Measurements from ENCODE around the gene EFHB. TPM values are rescaled to one million over a fixed set of nuclear protein-coding genes. Genes with fewer than 3 reads are reported as not detected.

Gene EFHB
- total RNA-seq, 1 experiment from 2014 or later, result 1.5 TPM

GRCh38 chr3:19886404-19886803, 47.6 kb downstream of the EFHB start:
- Mint-ChIP-seq H3K27me3 (ENCODE audit: insufficient read depth, unreplicated experiment) (no peaks in the 10 kb centered on the region), H3K9me3 (ENCODE audit: unreplicated experiment) (no peaks in the 10 kb centered on the region), H3K36me3 (ENCODE audit: insufficient read depth, unreplicated experiment) (no peaks in the 10 kb centered on the region), H3K4me1 (ENCODE audit: insufficient read depth, unreplicated experiment) (peaks cover 15% of the 10 kb centered on the region), H3K27ac (ENCODE audit: low read depth, unreplicated experiment) (no peak overlapping the region), H3K4me3 (ENCODE audit: unreplicated experiment) (no peak overlapping the region)
- POLR2A ChIA-PET, result interaction anchor here (0.6 to 0.8 kb wide), 5 partner anchors 8 to 301 kb away, joined by 3 to 5 read pairs (median 4); partner anchors contain the start of gene SGO1
- CTCF ChIA-PET, result interaction anchor here (0.6 to 3.1 kb wide), 12 partner anchors 8 to 539 kb away, joined by 3 to 19 read pairs (median 3); no protein-coding TSS in a partner anchor
- intact Hi-C loops (cut with micrococcal nuclease), result loop anchor here (5.0 kb wide), 2 partner anchors 156 to 301 kb away; partner anchors contain the start of genes KAT2B and SGO1
- BruUV-seq (replicated peaks), result no TSS peak
- no peak for TF ChIP-seq CTCF (IDR thresholded peaks at IDR 0.05; ENCODE audit: unreplicated experiment)
- peak; percentile 39 for DNase-seq (ENCODE audit: unreplicated experiment)

GRCh38 chr3:19885468-19885867, 48.5 kb downstream of the EFHB start:
- Mint-ChIP-seq H3K4me3 (ENCODE audit: unreplicated experiment) (no peak overlapping the region), H3K36me3 (ENCODE audit: insufficient read depth, unreplicated experiment) (no peaks in the 10 kb centered on the region), H3K4me1 (ENCODE audit: insufficient read depth, unreplicated experiment) (peaks cover 15% of the 10 kb centered on the region), H3K27me3 (ENCODE audit: insufficient read depth, unreplicated experiment) (no peaks in the 10 kb centered on the region), H3K9me3 (ENCODE audit: unreplicated experiment) (no peaks in the 10 kb centered on the region), H3K27ac (ENCODE audit: low read depth, unreplicated experiment) (no peak overlapping the region)
- POLR2A ChIA-PET, result interaction anchor here (0.7 to 0.8 kb wide), 2 partner anchors 61 to 302 kb away, joined by 3 to 5 read pairs; no protein-coding TSS in a partner anchor
- peak; percentile 45 for DNase-seq (ENCODE audit: unreplicated experiment)
- peak; percentile 38 for TF ChIP-seq CTCF (IDR thresholded peaks at IDR 0.05; ENCODE audit: unreplicated experiment)
- intact Hi-C loops (cut with micrococcal nuclease), result loop anchor here (5.0 kb wide), 2 partner anchors 157 to 302 kb away; partner anchors contain the start of genes KAT2B and SGO1
- BruUV-seq (replicated peaks), result no TSS peak
- CTCF ChIA-PET, result interaction anchor here (0.6 to 3.1 kb wide), 17 partner anchors 9 to 1588 kb away, joined by 3 to 19 read pairs (median 3); no protein-coding TSS in a partner anchor

- Mint-ChIP-seq H3K4me3 (ENCODE audit: unreplicated experiment) (no peak overlapping the region), H3K4me1 (ENCODE audit: insufficient read depth, unreplicated experiment) (no peaks in the 10 kb centered on the region), H3K27ac (ENCODE audit: low read depth, unreplicated experiment) (no peak overlapping the region), H3K36me3 (ENCODE audit: insufficient read depth, unreplicated experiment) (no peaks in the 10 kb centered on the region), H3K9me3 (ENCODE audit: unreplicated experiment) (no peaks in the 10 kb centered on the region), H3K27me3 (ENCODE audit: insufficient read depth, unreplicated experiment) (no peaks in the 10 kb centered on the region)
- DNase-seq (ENCODE audit: unreplicated experiment), result no peak
- BruUV-seq (replicated peaks), result no TSS peak
- POLR2A ChIA-PET, result no interaction called here
- intact Hi-C loops (cut with micrococcal nuclease), result no loop called here
- TF ChIP-seq CTCF (IDR thresholded peaks at IDR 0.05; ENCODE audit: unreplicated experiment), result no peak
- CTCF ChIA-PET, result interaction anchor here (0.5 to 1.7 kb wide), 5 partner anchors 12 to 220 kb away, joined by 3 to 9 read pairs (median 4); no protein-coding TSS in a partner anchor
Observed at GRCh38 chr3:19881852-19882251, 52.2 kb downstream of the EFHB start.

- Mint-ChIP-seq H3K36me3 (ENCODE audit: insufficient read depth, unreplicated experiment) (no peaks in the 10 kb centered on the region), H3K4me1 (ENCODE audit: insufficient read depth, unreplicated experiment) (no peaks in the 10 kb centered on the region), H3K9me3 (ENCODE audit: unreplicated experiment) (no peaks in the 10 kb centered on the region), H3K4me3 (ENCODE audit: unreplicated experiment) (no peak overlapping the region), H3K27ac (ENCODE audit: low read depth, unreplicated experiment) (no peak overlapping the region), H3K27me3 (ENCODE audit: insufficient read depth, unreplicated experiment) (no peaks in the 10 kb centered on the region)
- BruUV-seq (replicated peaks), result no TSS peak
- POLR2A ChIA-PET, result no interaction called here
- intact Hi-C loops (cut with micrococcal nuclease), result no loop called here
- CTCF ChIA-PET, result interaction anchor here (0.6 to 1.7 kb wide), 3 partner anchors 15 to 732 kb away, joined by 3 to 9 read pairs (median 3); no protein-coding TSS in a partner anchor
- DNase-seq (ENCODE audit: unreplicated experiment), result no peak
- TF ChIP-seq CTCF (IDR thresholded peaks at IDR 0.05; ENCODE audit: unreplicated experiment), result no peak
Observed at GRCh38 chr3:19881036-19881435, 53.0 kb downstream of the EFHB start.
